BE2C (cell line): ENCODE data around the gene GHRL.

Source experiments
- DNase-seq: peaks from one replicate; pipeline ENCODE4 v3.0.0-alpha.2; 2020
- H3K27me3 ChIP-seq: fragments of 250-450 bp; sonication (Bioruptor Pico); 2 replicates; pipeline ENCODE4 v1.5.1; 2020; ENCODE audit warnings: mild to moderate bottlenecking
- H3K36me3 ChIP-seq: fragments of 250-450 bp; sonication (Bioruptor Pico); 2 replicates; pipeline ENCODE4 v1.5.1; 2020; ENCODE audit warnings: mild to moderate bottlenecking
- H3K4me1 ChIP-seq: fragments of 250-450 bp; sonication (Bioruptor Pico); 2 replicates; pipeline ENCODE4 v1.5.1; 2020
- H3K4me3 ChIP-seq: 2 replicates; pipeline ENCODE4 v1.5.1; 2011; ENCODE audit warnings: low read depth, low read length
- H3K9me3 ChIP-seq: fragments of 250-450 bp; sonication (Bioruptor Pico); 2 replicates; pipeline ENCODE4 v1.5.1; 2020
- CTCF ChIP-seq: IDR thresholded peaks from 2 replicates; pipeline ENCODE4 v1.5.1; 2012; ENCODE audit warnings: mild to moderate bottlenecking, low read depth, low read length

GHRL gene

DNA sequence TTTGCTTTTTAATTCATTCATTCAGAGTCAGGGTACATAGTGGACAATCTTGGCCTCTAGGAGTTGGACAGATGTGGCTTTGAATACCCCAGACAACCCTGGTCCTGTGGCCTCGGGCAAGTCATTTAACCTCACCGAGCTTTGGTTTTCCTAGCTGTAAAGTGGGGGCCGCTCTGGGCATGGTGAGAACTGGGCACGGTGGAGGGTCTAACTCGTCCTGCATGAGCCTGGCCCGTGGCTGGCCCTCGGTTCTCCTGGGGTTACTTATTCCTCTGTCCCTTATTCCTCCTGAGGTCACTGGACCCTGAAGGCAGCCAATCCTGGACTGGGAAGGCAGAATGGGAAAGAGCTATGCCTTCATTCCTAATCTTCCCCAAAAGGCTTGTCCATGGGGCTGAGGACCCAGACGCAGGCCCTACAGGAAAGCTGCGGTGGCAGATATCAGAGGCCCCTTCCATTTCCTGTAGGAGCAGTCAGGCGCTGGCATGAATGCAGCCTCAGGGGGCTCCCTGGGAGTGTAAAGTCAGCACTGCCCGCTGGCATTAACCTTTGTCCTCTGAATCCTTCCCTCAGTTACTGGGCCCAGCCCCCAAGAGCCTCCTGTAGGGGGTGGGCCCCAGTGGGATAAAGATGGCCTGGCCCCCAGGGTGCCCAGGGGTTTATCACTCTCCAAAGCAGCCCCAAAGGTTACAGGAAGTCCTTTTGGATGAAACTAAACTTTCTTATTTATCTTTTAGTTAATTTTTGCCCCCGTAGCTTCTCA lies 46.0 kb upstream of the GHRL start:
- DNase-seq = no peak
- H3K36me3 ChIP-seq = no peaks in the 10 kb centered on the region
- H3K27me3 ChIP-seq = no peaks in the 10 kb centered on the region
- no peak overlapping the region for H3K4me3 ChIP-seq
- TF ChIP-seq CTCF = no peak
- H3K9me3 ChIP-seq = no peaks in the 10 kb centered on the region
- no peaks in the 10 kb centered on the region for H3K4me1 ChIP-seq

DNA sequence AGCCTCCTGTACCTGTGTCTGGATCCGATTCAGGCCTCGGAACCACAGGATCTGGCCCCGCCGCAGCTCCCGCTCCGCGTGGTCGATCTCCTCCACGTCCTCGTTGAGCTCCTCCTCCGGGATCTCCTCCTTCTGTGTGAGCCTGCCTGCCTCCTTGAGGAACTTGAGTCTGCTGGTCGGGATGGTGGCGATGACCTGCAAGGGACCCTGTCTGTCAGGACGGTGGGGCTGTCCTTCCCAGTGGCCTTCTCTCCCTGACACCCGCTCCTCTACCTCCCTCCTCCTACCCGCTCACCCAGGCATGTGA lies 45.4 kb upstream of the GHRL start:
- DNase-seq = no peak
- Histone ChIP-seq H3K4me1 (no peaks in the 10 kb centered on the region), H3K9me3 (no peaks in the 10 kb centered on the region), H3K4me3 (no peak overlapping the region), H3K27me3 (no peaks in the 10 kb centered on the region), H3K36me3 (no peaks in the 10 kb centered on the region)
- no peak for TF ChIP-seq CTCF

- H3K27me3 ChIP-seq = no peaks in the 10 kb centered on the region
- no peaks in the 10 kb centered on the region for H3K4me1 ChIP-seq
- TF ChIP-seq CTCF = no peak
- DNase-seq = no peak
- no peaks in the 10 kb centered on the region for H3K36me3 ChIP-seq
- no peaks in the 10 kb centered on the region for H3K9me3 ChIP-seq
- H3K4me3 ChIP-seq = no peak overlapping the region
These were observed 44.8 kb upstream of the GHRL start for GRCh38 chr3:10337323-10338163.

DNA sequence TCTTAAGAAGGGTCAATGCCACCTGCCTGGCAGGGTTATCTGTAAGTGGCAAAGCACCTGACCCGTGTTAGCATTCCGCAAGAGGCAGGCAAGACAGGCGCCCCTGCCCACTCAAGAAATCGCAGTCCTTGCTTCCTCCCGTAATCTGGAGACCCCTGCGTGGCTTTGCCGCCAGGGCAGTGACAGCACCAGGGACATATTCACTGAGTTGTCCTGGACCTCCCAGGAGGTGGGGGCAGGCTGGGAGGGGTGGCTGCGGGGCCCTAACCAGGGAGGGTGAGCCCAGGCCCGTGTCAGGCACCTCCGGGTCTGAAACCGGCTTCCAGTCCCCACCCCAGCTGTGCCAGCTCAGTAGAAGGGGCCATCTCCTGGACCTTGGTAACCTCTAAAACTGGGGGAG lies 44.0 kb upstream of the GHRL start:
- no peaks in the 10 kb centered on the region for H3K36me3 ChIP-seq

GRCh38 chr3:10335871-10336622 lies 43.3 kb upstream of the GHRL start:
- Histone ChIP-seq H3K4me3 (no peak overlapping the region), H3K4me1 (no peaks in the 10 kb centered on the region), H3K9me3 (no peaks in the 10 kb centered on the region), H3K36me3 (no peaks in the 10 kb centered on the region), H3K27me3 (no peaks in the 10 kb centered on the region)
- TF ChIP-seq CTCF = no peak
- DNase-seq = no peak

More for the DNA sequence above, 44.0 kb upstream of the GHRL start:
- Histone ChIP-seq H3K27me3 (no peaks in the 10 kb centered on the region), H3K4me1 (no peaks in the 10 kb centered on the region), H3K9me3 (no peaks in the 10 kb centered on the region), H3K4me3 (no peak overlapping the region)
- DNase-seq = no peak
- TF ChIP-seq CTCF = no peak
